ENCODE measurements around the gene SLC43A3. TPM values are rescaled to one million over a fixed set of nuclear protein-coding genes. Genes with fewer than 3 reads are reported as not detected.

SLC43A3 gene
- total RNA-seq, 1 donor from 2014 or later = 26.7 TPM

DNA sequence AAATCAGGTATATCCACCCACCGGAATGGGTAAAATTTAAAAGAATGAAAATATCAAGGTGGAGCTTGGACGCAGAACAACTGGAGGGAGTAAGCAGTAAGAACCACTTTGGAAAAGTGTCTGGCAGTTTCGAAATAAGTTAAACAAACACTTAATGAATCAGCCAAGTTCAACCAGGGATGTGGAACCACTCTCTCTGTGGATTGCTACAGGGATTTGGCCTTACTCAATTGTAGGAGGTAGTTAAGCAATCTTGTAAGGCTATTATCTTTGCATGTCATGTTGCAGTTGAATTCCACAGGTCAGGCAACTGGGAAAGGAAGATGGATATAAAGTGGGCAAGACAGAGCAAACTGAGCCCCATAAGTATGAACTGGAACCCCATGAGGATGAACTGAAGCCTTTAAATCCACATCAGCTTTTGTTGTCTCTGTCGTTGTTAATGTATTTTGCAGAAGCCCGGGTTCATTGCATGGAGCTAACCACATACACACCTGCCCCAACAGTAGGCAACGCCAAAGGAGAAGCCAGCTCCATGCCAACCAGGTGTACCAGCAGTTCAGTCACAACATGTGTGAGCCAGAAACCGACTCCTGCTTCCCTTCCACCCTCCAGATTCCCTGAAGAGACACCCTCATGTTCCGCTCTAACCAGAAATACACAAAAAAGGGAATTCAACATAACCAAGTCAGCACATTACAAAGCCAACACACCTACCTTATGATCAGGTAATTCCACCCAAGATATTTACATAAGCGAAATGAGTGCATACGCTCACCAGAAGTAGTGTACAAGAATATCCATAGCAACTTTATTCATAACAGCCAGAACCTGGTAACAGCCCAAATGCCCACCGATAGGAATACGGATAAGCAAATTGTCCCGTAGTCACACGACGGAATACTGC is 8.0 kb upstream of the SLC43A3 start:
- no peak for DNase-seq (ENCODE audit: low spot score)
- intact Hi-C loops (cut with DNase I) = no loop called here

GRCh38 chr11:57432714-57433163 is 5.8 kb upstream of the SLC43A3 start:
- intact Hi-C loops (cut with DNase I) = no loop called here
- peak; percentile 70 for DNase-seq (ENCODE audit: low spot score)

GRCh38 chr11:57432149-57432561 is 5.2 kb upstream of the SLC43A3 start:
- intact Hi-C loops (cut with DNase I) = no loop called here
- peak; percentile 46 for DNase-seq (ENCODE audit: low spot score)

DNA sequence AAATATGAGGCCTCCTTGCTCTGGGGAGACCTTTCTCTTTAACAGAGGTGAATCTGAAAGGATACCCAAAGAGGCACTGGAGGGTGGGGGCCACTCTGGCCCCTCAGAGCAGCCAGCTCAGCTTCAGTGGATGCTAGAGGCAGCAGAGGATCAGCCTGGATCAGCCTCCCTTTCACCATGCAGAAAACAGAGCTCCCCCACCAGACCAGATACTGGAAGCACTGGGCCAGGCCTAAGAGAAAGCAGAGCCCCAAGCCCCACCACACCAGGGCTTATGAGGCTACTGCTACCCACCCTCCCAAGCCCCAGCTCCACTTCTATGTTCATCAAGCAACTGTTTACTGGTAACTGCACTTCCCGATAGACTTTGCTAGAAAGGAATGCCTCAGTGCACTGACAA is 4.0 kb upstream of the SLC43A3 start:
- peak; percentile 56 for DNase-seq (ENCODE audit: low spot score)
- intact Hi-C loops (cut with DNase I) = loop anchor here (2.0 kb wide), 1 partner anchor 26 kb away; no protein-coding TSS in a partner anchor

GRCh38 chr11:57429946-57430345 is 3.0 kb upstream of the SLC43A3 start:
- intact Hi-C loops (cut with DNase I) = loop anchor here (2.0 to 5.0 kb wide), 2 partner anchors 27 to 83 kb away; no protein-coding TSS in a partner anchor
- no peak for DNase-seq (ENCODE audit: low spot score)

DNA sequence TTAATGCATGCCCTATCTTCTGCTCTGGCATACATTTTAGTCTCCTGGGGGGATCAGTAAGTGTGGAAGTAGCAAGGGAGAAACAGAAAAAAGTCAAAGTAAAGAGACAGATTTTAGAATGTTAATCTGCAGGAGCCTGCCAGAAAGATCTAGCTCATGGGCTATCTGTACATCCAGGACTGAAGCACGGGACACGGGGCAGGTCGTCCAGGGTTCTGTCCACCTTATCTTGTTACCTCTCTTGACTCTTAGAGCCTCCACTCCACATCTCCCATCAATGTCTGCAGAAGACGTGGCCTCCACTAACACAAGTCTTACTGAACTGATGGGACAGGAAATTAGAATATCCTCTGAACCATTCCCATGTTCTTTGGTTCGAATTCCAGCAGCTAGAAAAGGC is 1.7 kb upstream of the SLC43A3 start:
- intact Hi-C loops (cut with DNase I) = loop anchor here (5.0 kb wide), 1 partner anchor 81 kb away; no protein-coding TSS in a partner anchor
- no peak for DNase-seq (ENCODE audit: low spot score)

- DNase-seq (ENCODE audit: low spot score) = no peak
- intact Hi-C loops (cut with DNase I) = loop anchor here (5.0 kb wide), 1 partner anchor 80 kb away; no protein-coding TSS in a partner anchor
Observed at GRCh38 chr11:57427727-57428082, 784 bp upstream of the SLC43A3 start.

DNA sequence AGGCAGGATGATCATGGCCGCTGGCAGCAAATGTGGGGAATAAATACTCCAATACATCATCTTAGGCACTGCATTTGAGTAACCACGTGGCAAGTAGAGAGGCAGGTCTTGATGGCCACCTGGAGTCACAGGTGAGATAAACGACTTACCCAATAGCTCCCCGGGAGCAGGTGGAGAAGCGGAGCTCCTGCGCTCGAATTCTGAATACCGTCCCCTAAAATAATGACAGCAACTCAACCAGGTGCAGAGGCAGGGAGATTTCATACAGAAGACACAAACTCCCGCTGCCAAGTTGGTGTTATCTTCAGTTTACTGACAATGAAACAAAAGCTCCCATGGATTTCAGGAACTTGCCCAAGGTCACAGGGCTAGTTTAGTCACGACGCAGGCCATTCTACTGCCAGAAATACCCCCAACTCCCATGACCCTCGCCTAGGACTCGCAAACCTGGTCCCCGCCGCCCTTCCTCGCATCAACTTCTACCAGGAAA is 437 bp downstream of the SLC43A3 start:
- intact Hi-C loops (cut with DNase I) = loop anchor here (5.0 kb wide), 1 partner anchor 79 kb away; no protein-coding TSS in a partner anchor

GRCh38 chr11:57425565-57426438 is 1.1 kb downstream of the SLC43A3 start:
- intact Hi-C loops (cut with DNase I) = loop anchor here (5.0 kb wide), 1 partner anchor 79 kb away; no protein-coding TSS in a partner anchor
- DNase-seq (ENCODE audit: low spot score) = peak; percentile 80

More for the DNA sequence above, 437 bp downstream of the SLC43A3 start:
- no peak for DNase-seq (ENCODE audit: low spot score)

GRCh38 chr11:57424792-57425564 is 1.9 kb downstream of the SLC43A3 start:
- intact Hi-C loops (cut with DNase I) = loop anchor here (5.0 kb wide), 1 partner anchor 78 kb away; no protein-coding TSS in a partner anchor
- peak; percentile 89 for DNase-seq (ENCODE audit: low spot score)

DNA sequence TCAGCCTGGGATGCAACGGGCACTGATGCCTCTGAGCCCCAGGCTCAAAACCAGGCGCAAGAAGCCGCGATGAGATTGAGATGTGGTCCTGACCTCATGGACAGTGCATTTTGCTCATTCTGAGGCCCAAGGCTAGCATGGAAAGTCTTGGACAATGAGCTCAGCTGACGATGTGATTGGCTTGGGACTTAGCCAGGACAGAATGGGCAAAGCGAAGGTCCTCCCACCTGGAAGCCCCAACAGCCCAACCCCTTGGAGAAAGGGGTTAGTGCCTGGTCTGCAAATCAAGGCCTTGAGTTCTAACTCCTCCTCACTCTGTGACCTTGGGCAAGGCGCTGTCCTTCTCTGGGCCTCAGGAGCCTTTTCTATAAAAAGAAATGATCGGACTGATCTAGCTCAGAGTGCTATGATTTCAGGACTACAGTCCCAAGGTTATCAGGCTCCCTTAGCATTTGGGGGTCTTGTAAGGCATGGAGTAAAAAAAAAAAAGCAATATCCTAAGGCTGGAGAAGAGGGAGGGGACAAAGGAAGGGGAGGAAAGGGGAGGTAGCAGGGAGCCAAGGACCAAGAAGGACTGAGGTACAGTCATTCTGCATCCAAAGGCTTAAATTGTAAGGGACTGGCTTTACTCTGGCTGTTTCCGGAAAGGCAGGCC is 2.7 kb downstream of the SLC43A3 start:
- intact Hi-C loops (cut with DNase I) = no loop called here
- DNase-seq (ENCODE audit: low spot score) = no peak

DNA sequence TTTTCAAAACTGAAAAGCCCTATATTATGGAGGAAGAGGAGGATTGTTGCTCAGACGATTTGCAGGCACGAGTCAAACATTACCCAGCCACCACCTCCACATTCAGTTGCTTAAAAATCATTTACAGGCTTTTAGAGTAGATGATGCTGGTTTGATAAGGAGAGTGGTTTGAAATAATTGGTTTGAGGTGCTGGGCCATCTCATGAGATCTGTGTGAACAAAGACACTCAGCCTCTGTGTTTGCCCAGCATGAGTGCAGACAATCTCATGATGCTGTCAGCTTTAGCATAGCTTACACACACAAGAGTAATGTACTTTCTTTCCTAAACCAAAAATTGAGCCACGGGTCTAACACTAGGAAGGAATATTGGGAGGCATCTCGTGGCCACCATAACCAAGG is 4.3 kb downstream of the SLC43A3 start:
- DNase-seq (ENCODE audit: low spot score) = no peak
- intact Hi-C loops (cut with DNase I) = no loop called here

DNA sequence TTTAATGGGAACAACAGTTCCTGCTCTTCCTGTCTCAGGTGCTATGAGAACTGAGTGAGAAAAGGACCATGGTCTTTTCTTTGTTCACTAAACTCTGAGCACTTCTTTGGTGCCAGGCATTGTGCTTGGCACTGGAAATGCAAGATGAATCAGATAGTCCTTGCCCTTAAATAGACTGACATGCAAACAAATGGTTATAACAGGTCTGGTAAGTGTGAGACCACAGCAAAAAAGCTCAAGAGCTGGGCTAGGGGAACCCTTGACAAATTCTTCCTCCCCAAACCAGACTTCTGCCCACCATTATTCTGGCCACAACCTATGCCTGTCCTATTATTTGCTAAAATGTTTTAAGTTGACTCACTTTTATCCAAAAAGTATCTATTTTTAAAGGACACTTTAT is 5.1 kb downstream of the SLC43A3 start:
- no peak for DNase-seq (ENCODE audit: low spot score)
- intact Hi-C loops (cut with DNase I) = no loop called here

DNA sequence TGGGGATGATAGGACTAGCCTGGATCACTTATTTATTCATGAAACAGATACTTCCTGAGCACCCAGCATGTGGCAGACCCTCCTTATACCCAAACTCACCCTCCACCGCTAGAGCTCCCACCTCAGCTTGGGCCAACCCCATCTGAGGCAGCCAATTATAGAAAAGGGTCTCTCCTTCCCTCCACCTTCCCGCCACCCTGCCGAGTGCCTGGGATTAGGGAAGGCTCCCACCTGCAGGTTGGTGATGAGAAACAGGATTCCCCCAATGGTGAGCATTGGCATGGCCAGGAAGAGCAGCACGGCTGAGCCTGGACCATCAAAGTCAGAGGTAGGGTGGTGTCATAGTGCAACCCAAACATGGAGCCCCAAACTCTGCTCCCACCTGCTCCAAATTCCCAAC is 5.9 kb downstream of the SLC43A3 start:
- peak; percentile 24 for DNase-seq (ENCODE audit: low spot score)
- intact Hi-C loops (cut with DNase I) = no loop called here

GRCh38 chr11:57419146-57419545 is 7.8 kb downstream of the SLC43A3 start:
- DNase-seq (ENCODE audit: low spot score) = no peak
- intact Hi-C loops (cut with DNase I) = no loop called here

GRCh38 chr11:57418131-57418530 is 8.8 kb downstream of the SLC43A3 start:
- intact Hi-C loops (cut with DNase I) = no loop called here
- no peak for DNase-seq (ENCODE audit: low spot score)

GRCh38 chr11:57417056-57417455 is 9.9 kb downstream of the SLC43A3 start:
- DNase-seq (ENCODE audit: low spot score) = peak; percentile 26

GRCh38 chr11:57416436-57416835 is 10.5 kb downstream of the SLC43A3 start:
- intact Hi-C loops (cut with DNase I) = no loop called here
- DNase-seq (ENCODE audit: low spot score) = peak; percentile 24

More at GRCh38 chr11:57417056-57417455, 9.9 kb downstream of the SLC43A3 start:
- intact Hi-C loops (cut with DNase I) = no loop called here
